HL-60 (cell line): ENCODE results near the gene EIF1.

ENCODE experiments used
- DNase-seq, 2 experiments: peaks; one replicate each; pipeline ENCODE4 v3.0.0-alpha.2; 2010 to 2020; ENCODE audit warnings: low read depth in 1 of 2, low spot score in 1 of 2
- H3K27ac ChIP-seq: fragments of 250-450 bp; sonication (Bioruptor Pico); replicated peaks from 2 replicates; pipeline ENCODE4 v1.5.1; 2020; ENCODE audit warnings: mild to moderate bottlenecking, moderate library complexity
- H3K27me3 ChIP-seq: fragments of 250-450 bp; sonication (Bioruptor Pico); 2 replicates; pipeline ENCODE4 v1.5.1; 2021; ENCODE audit warnings: mild to moderate bottlenecking, moderate library complexity; ENCODE audit not compliant: insufficient read depth, poor library complexity, severe bottlenecking
- H3K4me3 ChIP-seq: replicated peaks from 2 replicates; pipeline ENCODE4 v1.5.1; 2011; ENCODE audit warnings: mild to moderate bottlenecking, control low read depth, low read length; ENCODE audit not compliant: insufficient read depth
- CTCF ChIP-seq: IDR thresholded peaks from one replicate; pipeline ENCODE4 v1.5.1; 2011; ENCODE audit warnings: low read length, control low read depth, inconsistent platforms; ENCODE audit not compliant: insufficient read depth
- GABPA ChIP-seq: IDR thresholded peaks from 2 replicates; pipeline ENCODE4 v1.6.1; 2012; ENCODE audit warnings: low read depth
- POLR2AphosphoS5 ChIP-seq: IDR thresholded peaks from 2 replicates; pipeline ENCODE4 v1.6.1; 2012; ENCODE audit warnings: low read depth
- SPI1 ChIP-seq: IDR thresholded peaks from 2 replicates; pipeline ENCODE4 v1.6.1; 2012; ENCODE audit warnings: low read depth, mild to moderate bottlenecking, borderline replicate concordance
- TF ChIP-seq, protein P1 (sequence below): IDR thresholded peaks from 2 replicates; pipeline ENCODE4 v1.6.1; 2012; ENCODE audit warnings: low read depth; ENCODE audit not compliant: insufficient replicate concordance

Gene EIF1

GRCh38 chr17:41656249-41657023, 32.2 kb upstream of the EIF1 start:
- DNase-seq = no peak
- TF ChIP-seq GABPA (no peak), SPI1 (no peak)
- Histone ChIP-seq H3K27me3 (no peaks in the 10 kb centered on the region), H3K4me3 (no peak overlapping the region), H3K27ac (no peak overlapping the region)

GRCh38 chr17:41657176-41657754, 31.4 kb upstream of the EIF1 start:
- Histone ChIP-seq H3K27me3 (no peaks in the 10 kb centered on the region), H3K4me3 (no peak overlapping the region), H3K27ac (no peak overlapping the region)
- DNase-seq = no peak
- TF ChIP-seq GABPA = no peak
- no peak for TF ChIP-seq CTCF
- TF ChIP-seq, protein P1, sequence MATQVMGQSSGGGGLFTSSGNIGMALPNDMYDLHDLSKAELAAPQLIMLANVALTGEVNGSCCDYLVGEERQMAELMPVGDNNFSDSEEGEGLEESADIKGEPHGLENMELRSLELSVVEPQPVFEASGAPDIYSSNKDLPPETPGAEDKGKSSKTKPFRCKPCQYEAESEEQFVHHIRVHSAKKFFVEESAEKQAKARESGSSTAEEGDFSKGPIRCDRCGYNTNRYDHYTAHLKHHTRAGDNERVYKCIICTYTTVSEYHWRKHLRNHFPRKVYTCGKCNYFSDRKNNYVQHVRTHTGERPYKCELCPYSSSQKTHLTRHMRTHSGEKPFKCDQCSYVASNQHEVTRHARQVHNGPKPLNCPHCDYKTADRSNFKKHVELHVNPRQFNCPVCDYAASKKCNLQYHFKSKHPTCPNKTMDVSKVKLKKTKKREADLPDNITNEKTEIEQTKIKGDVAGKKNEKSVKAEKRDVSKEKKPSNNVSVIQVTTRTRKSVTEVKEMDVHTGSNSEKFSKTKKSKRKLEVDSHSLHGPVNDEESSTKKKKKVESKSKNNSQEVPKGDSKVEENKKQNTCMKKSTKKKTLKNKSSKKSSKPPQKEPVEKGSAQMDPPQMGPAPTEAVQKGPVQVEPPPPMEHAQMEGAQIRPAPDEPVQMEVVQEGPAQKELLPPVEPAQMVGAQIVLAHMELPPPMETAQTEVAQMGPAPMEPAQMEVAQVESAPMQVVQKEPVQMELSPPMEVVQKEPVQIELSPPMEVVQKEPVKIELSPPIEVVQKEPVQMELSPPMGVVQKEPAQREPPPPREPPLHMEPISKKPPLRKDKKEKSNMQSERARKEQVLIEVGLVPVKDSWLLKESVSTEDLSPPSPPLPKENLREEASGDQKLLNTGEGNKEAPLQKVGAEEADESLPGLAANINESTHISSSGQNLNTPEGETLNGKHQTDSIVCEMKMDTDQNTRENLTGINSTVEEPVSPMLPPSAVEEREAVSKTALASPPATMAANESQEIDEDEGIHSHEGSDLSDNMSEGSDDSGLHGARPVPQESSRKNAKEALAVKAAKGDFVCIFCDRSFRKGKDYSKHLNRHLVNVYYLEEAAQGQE = no peak
- no peak for TF ChIP-seq POLR2AphosphoS5
- no peak for TF ChIP-seq SPI1

GRCh38 chr17:41657936-41658335, 30.7 kb upstream of the EIF1 start:
- H3K4me3 ChIP-seq = no peak overlapping the region
- no peak for TF ChIP-seq POLR2AphosphoS5
- TF ChIP-seq, protein P1 = no peak
- TF ChIP-seq CTCF = no peak
- no peak for TF ChIP-seq GABPA
- TF ChIP-seq SPI1 = no peak
- no peak for DNase-seq
- H3K27me3 ChIP-seq = no peaks in the 10 kb centered on the region
- H3K27ac ChIP-seq = no peak overlapping the region

GRCh38 chr17:41658846-41659245, 29.8 kb upstream of the EIF1 start:
- DNase-seq = no peak
- TF ChIP-seq GABPA (no peak), CTCF (no peak)
- Histone ChIP-seq H3K27me3 (no peaks in the 10 kb centered on the region), H3K27ac (no peak overlapping the region), H3K4me3 (no peak overlapping the region)
